DND-41 (cell line): ENCODE measurements around the gene PDC.

Source experiments
- CTCF ChIP-seq: IDR thresholded peaks from 2 replicates; pipeline ENCODE4 v1.5.1; 2012; ENCODE audit warnings: borderline replicate concordance, low read length, moderate library complexity, mild to moderate bottlenecking; ENCODE audit not compliant: poor library complexity, severe bottlenecking; ENCODE audit errors: extremely low read depth
- EZH2 ChIP-seq: IDR thresholded peaks from 3 replicates; pipeline ENCODE4 v1.6.1; 2012; ENCODE audit warnings: borderline replicate concordance, low read depth, mild to moderate bottlenecking, moderate library complexity, low read length, inconsistent platforms; ENCODE audit not compliant: severe bottlenecking

GRCh38 chr1:186442651-186443375, 18.1 kb downstream of the PDC start:
- TF ChIP-seq CTCF (no peak), EZH2 (no peak)
